GM12865 (cell line): ENCODE measurements around the gene USP11.

ENCODE experiments used
- DNase-seq: peaks from one replicate; pipeline ENCODE4 v3.0.0; 2010; ENCODE audit warnings: low read depth
- H3K4me3 ChIP-seq: 2 replicates; pipeline ENCODE4 v1.5.1; 2011; ENCODE audit warnings: mild to moderate bottlenecking, low read depth, low read length, control low read depth
- CTCF ChIP-seq: IDR thresholded peaks from 2 replicates; pipeline ENCODE4 v1.5.1; 2011; ENCODE audit warnings: low read length, control low read depth, low read depth, inconsistent platforms; ENCODE audit not compliant: insufficient read depth; ENCODE audit errors: missing control alignments

The USP11 gene

GRCh38 chrX:47224896-47225290, 7.9 kb upstream of the USP11 start:
- no peak for DNase-seq
- no peak for TF ChIP-seq CTCF
- no peak overlapping the region for H3K4me3 ChIP-seq

- no peak overlapping the region for H3K4me3 ChIP-seq
- no peak for TF ChIP-seq CTCF
- DNase-seq: no peak
Observed at GRCh38 chrX:47226071-47226470, 6.7 kb upstream of the USP11 start.

GRCh38 chrX:47226531-47227333, 6.1 kb upstream of the USP11 start:
- no peak overlapping the region for H3K4me3 ChIP-seq
- TF ChIP-seq CTCF: no peak
- DNase-seq: no peak

GRCh38 chrX:47227334-47227583, 5.5 kb upstream of the USP11 start:
- no peak overlapping the region for H3K4me3 ChIP-seq
- TF ChIP-seq CTCF: no peak
- DNase-seq: no peak

- no peak overlapping the region for H3K4me3 ChIP-seq
- DNase-seq: no peak
- TF ChIP-seq CTCF: no peak
Observed at GRCh38 chrX:47228550-47229270, 4.1 kb upstream of the USP11 start.

GRCh38 chrX:47229427-47229826, 3.4 kb upstream of the USP11 start:
- no peak for TF ChIP-seq CTCF
- DNase-seq: no peak
- no peak overlapping the region for H3K4me3 ChIP-seq

GRCh38 chrX:47230136-47230868, 2.5 kb upstream of the USP11 start:
- TF ChIP-seq CTCF: no peak
- no peak for DNase-seq
- H3K4me3 ChIP-seq: no peak overlapping the region
